Right hindlimb (tissue), 1 donor: ENCODE measurements around the gene XRCC2.
A peak's percentile ranks its signal among the peaks of the same experiment; 100 is the strongest.
"Not testable (repeated sequence)": the region's sequence is repeated elsewhere in the genome, so short reads cannot be mapped to it uniquely, and the experiment has no call there.

Experiments
- DNase-seq: peaks from one replicate; pipeline ENCODE4 v3.0.0-alpha.2; 2018

The XRCC2 gene

GRCh38 chr7:152675759-152676636 is at the start of gene XRCC2:
Gene XRCC2 (minus strand): TSS chr7:152676141. CDS start chr7:152676079, 62 bp downstream.
- DNase-seq, result peak; percentile 96

- no peak for DNase-seq
These were observed 47.4 kb upstream of the XRCC2 start for GRCh38 chr7:152723364-152723763.

GRCh38 chr7:152712412-152713042 is 36.6 kb upstream of the XRCC2 start:
- not testable (repeated sequence) for DNase-seq

DNA sequence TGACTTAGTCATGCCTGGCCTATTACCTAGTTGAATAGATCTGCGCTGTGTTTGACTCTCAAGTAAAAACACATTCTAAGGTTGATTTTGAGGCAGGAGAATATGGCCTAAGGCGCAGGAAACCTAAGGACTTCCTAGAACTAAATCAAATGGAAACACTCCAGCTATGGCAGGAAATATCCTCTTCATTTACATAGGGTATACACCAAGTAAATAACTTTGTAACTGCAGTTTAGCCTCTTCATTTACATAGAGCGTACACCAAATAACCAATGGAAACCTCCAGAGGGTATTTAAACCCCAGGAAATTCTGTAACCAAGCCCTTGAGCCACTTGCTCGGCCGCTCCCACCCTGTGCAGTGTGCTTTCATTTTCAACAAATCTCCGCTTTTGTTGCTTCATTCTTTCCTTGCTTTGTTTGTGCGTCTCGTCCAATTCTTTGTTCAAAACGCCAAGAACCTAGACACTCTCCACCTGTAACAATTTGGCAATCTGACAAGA is 35.6 kb upstream of the XRCC2 start:
- no peak for DNase-seq

DNA sequence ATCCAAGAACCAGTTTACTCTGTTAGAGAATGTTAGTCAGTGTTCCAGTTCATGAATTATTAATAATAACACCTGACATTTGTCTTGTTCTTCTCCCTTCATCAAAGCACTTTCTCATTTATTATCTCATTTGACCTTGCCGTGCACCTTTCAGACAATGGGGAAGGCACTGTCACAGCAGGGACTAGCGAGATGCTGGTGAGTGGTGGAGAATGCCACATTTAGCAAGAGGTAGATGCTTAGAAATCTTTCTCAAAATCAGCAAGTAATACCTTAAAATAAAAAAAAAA is 34.2 kb upstream of the XRCC2 start:
- DNase-seq, result no peak

DNA sequence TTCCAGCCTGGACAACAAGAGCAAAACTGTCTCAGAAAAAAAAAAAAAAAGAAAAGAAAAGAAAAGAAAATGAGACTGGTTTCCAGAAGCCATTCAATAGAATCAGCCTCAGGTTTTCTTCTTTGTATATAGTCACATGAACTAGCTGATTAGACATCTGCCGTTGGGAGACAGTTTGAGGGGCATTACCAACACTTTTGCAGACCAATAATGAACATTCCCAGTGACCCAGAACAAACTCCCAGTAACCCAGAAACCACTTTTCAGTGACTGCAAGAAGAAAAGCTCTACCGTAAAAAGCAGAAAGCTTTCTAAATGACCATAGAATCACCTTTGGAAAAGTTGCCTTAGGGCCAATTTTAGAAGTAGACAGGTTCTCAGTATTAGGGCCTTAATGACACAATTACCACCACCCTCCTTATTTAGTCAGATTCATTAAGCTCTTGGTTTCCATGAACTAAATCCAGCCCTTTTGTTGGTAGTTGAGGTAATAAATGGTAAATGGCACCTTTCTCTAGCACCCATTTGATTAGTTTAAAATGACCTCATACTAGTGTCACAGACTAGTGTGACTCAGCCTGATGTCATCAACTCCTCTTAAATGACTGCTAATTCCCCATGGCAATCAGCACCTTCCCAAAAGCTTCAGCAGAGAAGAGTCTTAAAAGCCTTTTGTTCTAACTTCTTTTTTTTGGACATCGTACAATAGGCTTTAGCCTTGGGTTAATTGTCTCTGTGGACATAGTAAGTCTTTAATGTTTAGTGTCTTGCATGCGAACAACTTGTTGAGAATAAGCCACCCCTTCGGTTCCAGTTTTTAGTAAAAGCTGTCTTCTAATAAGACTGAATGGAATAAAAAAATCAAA is 33.6 kb upstream of the XRCC2 start:
- DNase-seq, result no peak

DNA sequence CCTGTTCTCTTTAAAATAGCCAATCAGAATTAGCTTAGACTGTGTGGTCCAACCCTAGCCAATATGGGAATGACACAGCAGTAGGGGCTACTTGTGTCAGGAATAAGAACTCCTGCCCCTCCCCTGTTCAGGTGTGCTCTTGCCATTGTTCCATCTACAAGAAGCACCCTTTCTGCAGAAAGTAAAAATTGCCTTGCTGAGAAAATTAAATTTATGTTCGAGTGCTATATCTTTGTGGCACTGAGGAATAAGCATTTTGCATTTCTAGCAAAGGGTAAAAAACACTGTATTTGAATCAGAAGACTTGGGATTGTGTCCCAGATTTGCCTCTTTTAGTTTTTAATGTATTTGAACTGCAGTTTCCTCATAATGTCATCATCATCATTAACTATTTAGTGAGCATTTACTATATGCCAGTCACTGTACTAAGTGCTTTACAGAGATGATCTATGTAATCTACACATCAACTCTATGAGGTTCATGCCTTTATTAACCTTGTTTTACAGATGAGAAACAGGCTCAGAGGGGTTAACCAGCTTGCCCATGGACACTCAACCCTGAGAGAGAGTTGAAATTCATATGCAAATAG is 28.9 kb upstream of the XRCC2 start:
- no peak for DNase-seq

DNA sequence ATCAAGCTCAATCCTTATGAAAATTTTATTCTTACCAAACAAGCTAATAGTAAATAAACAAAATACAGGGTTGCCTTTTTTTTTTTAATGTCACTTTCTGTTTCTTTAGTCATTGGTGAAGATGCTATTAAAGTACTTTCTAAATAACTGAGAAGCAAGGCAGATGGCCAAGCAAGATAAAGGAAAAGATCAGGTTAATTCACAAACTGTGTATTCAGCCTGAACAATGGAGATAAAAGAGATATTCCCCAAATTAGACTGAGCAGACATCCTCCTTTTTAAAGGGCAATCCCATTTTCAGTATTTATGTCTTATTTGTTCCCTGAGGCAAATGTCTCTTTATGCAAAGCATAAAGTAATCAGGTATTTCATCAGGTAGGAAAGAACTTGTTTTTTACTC is 23.1 kb upstream of the XRCC2 start:
- no peak for DNase-seq

DNA sequence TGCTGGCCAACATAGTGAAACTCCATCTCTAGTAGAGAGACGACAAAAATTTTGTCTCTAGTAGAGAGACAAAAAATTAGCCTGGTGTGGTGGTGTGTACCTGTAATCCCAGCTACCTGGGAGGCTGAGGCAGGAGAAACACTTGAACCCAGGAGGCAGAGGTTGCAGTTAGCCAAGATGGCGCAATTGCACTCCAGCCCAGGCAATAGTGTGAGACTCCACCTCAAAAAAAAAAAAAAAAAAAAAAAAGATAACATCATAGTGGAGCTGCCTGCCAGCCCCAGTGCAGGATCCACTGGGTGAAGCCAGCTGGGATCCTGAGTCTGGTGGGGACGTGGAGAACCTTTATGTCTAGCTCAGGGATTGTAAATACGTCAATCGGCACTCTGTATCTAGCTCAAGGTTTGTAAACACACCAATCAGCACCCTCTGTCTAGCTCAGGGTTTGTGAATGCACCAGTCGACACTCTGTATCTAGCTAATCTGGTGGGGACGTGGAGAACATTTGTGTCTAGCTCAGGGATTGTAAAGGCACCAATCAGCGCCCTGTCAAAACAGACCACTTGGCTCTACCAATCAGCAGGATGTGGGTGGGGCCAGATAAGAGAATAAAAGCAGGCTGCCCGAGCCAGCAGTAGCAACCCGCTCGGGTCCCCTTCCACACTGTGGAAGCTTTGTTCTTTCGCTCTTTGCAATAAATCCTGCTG is 21.5 kb upstream of the XRCC2 start:
- DNase-seq, result not testable (repeated sequence)

DNA sequence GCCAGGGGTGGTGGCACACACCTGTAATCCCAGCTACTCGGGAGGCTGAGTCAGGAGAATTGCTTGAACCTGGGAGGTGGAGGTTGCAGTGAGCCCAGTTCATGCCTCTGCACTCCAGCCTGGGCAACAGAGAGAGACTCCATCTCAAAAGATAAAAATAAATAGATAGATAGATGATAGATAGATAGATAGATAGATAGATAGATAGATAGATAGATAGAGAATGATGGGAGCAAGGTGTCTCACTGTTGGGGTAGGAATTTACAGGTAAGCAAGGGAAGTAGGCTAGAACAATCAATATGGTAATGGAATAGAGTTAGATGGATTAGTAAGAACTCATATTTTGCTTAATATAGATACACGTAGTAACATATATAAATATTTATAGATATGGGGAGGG is 16.3 kb upstream of the XRCC2 start:
- DNase-seq, result not testable (repeated sequence)

DNA sequence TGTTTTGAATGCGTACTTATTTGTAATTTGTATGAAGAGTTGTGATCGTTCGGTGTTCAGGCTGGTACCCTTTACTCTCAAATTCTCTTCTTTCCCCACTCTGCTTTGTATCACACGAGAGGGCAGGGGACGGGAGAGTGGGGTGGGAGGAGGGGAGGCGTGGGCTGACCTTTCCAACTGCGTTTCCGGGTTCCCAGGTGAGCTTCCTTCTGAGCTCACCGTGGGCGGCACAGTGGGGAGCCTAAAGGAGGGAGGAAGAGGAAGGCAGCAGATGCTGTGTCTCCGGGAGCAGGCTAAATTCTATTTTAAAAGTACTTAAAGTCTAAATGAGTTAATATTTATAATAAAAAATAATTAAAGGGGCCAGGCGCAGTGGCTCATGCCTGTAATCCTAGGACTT is 7.4 kb upstream of the XRCC2 start:
- DNase-seq, result no peak

DNA sequence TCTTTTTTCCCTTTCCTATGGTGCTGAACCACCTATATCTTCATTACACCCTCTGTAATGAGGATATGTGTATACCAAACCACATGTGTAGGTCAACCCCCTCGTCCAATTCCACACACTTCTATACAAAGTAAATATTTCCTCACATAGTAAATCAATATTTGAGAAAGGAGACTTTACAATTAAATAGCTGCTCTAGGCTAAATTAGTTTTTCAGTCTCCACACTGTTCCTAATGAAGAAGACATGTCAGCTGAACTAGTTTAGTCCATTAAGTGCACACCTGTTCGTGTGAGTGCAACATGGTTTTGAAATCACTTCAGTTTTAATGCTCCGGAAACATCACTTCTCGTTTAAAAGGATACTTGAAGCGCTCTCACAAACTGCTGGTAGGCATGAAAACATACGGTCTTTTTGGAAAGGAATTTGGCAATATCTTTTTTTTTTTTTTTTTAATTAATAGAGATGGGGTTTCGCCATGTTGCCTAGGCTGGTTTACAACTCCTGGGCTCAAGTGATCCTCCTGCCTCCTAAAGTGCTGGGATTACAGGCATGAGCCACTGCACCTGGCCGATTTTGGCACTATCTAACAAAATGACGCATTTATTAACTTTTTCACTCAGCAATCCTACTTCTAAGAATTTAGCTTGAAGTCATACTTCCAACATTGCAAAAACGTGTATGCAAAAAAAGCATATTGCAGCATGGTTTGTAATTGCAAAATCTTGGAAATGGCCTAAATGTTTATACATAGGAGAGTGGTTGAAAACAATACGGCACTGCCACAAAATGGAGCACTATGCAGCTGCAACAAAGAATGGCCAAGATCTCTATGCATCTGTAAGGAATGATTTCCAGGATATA is 2.1 kb upstream of the XRCC2 start:
- DNase-seq, result no peak

- DNase-seq, result peak; percentile 23
These were observed 832 bp downstream of the XRCC2 start for GRCh38 chr7:152674860-152675758.

DNA sequence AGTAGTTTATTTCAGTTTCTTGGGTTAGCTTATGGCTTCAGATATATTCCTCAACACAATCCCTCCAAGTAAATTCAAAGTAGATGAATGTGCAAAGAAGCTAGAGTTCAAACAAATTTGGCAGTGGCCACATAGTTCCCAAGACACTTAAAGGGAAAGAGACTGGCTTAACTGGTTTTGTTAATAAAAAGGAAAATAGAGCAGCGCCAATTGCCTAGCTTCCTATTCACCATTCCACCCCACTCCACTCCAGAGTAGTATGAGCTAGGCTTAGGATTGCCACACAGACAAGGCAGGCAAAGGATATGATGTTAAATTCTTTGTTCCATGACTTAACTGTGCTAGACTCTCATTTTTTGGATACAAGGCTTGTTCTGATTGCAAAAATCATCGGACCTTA is 2.0 kb downstream of the XRCC2 start:
- no peak for DNase-seq

DNA sequence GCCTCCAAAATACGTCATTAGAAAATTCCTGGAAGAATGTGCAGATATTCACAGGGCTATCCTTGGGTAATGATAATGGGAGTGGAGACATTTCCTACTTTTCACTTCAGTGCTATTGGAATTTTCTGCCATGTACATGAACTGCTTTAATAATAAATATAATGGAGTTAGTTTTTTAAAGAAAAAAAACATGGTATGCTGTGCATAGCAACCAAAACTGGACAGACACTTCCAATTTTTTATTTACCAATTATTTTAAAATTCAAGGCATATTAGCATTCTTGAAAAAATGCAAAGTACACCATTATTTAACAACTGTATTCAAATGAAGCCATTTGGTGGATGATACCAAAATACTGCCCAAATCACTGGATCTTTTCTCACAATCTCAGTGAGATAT is 3.3 kb downstream of the XRCC2 start:
- DNase-seq, result no peak

DNA sequence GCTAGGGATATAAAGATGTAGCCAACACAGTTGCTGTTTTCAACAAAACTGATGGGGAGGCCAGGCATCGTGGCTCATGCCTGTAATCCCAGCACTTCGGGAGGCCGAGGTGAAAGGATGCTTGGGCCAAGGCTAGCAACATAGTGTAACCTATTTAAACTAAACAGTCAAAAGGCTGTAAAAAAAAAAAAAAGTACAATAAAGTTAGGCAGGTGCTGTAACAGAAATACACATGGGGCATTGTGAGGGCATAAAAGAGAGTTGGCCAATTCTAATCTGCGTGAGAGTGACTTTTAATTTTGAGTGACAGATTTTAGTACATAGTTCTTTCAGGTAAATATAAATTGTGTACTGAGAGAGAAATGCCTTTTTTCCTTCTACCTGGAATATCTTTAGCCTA is 6.2 kb downstream of the XRCC2 start:
- DNase-seq, result no peak

GRCh38 chr7:152668975-152669374 is 7.0 kb downstream of the XRCC2 start:
- DNase-seq, result no peak

GRCh38 chr7:152667958-152668357 is 8.0 kb downstream of the XRCC2 start:
- DNase-seq, result no peak

DNA sequence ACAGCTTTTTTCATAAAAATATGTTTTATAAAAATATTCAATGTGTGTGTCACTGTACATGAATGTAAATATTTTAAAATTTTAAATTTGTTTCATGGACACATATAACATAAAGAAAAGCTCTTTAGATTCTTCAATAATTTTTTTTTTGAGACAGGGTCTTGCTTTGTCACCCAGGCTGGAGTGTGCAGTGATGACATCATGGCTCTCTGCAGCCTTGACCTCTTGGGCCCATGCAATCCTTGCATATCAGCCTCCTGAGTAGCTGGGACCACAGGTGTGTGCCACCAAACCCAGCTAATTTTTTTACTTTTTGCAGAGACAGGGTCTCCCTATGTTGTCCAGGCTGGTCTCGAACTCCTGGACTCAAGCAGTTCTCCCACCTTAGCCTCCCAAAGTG is 9.9 kb downstream of the XRCC2 start:
- no peak for DNase-seq

DNA sequence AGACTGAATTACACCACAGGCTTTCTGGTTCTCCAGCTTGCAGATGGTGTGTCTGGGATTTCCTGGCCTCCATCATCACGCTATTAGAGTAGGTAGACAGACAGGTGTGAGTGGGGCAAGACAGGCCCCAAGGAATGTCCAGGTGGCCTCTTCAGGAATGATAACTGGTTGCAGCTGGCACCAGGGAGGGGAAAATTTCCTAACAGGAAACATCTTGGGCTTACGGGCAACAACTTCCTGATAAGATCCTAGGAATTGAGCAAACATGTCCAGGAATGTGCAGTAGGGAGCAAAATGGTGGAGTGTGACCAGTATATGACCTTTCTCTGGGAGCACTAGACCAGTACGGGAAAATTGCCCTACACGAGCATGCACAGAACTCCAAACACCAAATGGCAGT is 11.3 kb downstream of the XRCC2 start:
- DNase-seq, result no peak
